ENCODE data around the gene CACNB3. TPM values are rescaled to one million over a fixed set of nuclear protein-coding genes. Genes with fewer than 3 reads are reported as not detected.
"Not testable (repeated sequence)": the region's sequence is repeated elsewhere in the genome, so short reads cannot be mapped to it uniquely, and the experiment has no call there.

The CACNB3 gene
- polyA plus RNA-seq, 4 donors, result 47.6 to 55.1 (median 50.7) TPM

DNA sequence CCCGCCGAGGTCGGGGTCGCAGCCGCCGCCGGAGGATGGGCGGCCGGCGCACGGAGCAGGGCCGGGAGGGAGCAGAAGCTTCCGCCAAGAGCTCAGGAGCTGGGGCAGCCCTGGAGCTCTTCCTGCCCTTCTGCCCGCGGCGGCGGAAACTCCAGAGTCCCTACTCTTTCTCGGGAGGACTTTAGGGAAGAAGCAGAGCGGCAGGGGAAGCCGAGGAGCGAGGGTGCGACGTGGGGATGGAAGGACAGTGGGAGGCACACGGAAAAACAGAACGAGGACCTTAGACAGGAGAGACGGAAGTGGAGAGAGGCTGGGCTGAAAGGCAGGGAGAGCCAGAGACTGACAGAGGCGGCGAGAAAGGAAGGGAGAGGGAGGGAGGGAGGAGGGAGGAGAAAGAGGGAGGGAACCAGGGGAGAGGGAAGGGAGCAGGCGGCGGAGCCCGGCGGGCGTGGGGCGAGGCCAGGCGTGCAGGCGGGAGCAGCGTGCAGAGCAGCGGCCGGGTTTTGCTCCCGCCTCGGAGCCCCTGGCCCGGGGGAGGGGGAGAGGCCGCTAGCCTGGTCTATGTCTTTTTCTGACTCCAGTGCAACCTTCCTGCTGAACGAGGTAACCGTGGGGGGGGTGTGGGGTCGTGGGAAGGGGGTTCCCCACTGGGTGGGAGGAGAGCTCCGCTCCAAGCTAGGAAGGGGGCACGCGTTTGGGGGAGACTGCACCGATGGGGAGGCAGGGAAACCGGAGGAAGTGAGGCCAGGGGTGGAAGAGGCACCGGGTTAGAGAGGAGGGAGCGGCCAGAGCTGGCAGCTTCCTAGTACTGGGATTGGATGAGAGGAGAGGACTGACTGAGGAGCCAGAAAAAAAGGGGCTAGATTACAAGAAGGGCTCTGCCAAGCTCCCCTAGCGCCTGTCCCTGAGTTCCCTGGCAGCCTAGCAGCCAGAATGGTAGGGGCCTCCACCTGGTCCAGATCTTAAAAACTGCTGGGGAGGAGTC, 2.9 kb upstream of the CACNB3 start:
- peak in 3 of 4 donors; percentile 75 to 80 (median 80) for DNase-seq (ENCODE audit: low read depth in 4 of 4, low spot score in 3 of 4)

DNA sequence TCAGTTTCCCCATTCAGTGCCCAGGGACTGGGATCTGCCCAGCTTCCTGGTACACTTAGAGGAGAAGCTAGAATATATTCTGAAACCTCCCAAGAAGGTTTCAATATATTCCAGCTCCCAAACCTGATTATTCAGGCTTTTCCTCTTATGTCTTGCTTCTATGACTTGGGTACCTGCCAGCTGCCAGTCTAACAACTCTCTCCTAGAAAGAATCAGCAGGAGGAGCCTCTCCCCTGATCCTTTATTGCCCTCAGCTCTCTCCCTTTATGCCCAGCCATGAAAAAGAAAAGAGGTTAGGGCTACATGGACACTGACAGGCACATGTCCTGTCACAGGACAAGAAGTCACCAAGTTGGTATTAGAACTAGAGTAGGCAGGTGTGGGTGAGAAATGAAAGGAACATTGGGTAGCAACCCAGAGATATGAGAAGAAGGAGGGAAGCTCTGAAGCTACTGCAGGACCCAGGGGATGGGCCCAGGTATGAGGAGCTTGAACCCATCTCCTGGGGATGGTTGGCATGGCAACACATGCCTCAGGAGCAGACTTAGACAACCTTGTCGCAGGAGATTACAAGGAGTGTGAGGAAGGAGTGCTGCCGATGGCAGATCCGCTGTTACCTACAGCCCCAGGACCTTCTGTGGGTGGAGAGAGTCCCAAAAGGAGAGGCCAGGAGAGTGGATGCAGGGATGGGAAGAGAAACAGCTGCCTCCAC, 2.0 kb upstream of the CACNB3 start:
- no peak for DNase-seq (ENCODE audit: low read depth in 4 of 4, low spot score in 3 of 4)

DNA sequence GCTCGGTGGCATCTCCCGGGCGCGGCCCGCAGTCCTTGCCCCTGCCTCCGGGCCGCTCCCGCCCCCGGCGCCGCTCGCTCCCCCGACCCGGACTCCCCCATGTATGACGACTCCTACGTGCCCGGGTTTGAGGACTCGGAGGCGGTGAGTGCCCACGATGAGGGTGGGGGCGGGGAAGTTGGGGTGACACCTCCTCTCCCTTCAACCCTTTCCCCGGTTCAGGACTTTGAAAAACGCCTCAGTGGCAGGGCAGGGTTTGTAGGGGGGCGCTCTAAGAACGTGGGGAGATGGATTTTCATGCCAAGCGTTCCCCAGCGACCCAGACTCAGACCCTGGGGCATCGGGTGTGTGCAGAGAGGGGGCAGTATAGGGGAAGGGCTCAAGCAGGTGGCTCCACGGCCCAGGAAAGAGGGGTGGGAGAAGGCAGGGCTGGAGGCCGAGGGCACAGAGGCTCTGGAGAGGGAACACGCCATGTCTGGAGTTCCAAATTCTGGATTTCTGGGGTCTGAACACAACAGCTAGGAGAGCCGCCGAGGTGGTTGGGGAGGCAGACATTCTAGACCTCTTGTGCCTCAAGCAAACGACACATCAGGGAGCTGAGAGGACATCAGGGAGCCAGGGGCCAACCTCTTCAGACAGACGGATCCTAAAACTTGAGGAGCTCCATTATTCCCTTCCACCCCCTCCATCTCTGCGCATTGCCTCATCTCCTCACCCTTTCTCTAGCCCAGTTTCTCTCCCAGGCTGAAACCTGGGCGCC, 715 bp downstream of the CACNB3 start:
- no peak for DNase-seq (ENCODE audit: low read depth in 4 of 4, low spot score in 3 of 4)

DNA sequence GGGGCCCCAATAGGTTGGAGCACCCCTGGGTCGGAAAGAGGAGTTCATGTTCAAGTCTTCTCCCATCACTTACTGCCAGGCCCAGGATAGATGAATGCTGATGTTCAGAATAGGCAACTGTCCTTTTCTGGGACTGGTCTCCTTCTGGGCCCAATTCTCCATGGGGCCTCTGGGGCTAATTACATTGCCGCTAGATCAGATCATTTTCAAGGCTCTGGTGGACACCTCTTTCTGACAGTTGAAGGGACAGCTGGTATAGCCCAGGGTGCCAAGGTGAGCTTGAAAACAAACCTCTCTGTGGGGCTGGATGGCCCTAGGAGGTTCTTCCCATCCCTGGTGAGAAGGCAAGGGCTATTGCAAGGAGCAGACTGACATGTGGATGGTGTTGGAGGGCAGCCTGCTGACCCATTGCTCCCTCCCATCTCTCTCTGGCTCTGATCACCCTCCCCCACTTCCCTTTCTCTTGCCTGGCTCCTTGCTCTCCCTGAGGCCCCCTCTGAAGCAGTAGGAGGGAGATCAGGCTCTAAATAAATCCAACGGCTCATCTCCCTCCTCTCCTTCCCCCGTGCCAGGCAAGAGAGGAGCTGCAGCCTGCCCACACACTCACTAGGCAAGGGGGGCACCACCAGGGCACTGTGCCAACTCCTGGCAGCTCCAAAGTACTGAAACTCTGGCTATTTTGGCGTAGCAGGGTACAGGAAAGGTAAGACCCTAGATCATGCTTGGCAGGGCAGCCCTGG, 1.9 kb downstream of the CACNB3 start:
- no peak for DNase-seq (ENCODE audit: low read depth in 4 of 4, low spot score in 3 of 4)

DNA sequence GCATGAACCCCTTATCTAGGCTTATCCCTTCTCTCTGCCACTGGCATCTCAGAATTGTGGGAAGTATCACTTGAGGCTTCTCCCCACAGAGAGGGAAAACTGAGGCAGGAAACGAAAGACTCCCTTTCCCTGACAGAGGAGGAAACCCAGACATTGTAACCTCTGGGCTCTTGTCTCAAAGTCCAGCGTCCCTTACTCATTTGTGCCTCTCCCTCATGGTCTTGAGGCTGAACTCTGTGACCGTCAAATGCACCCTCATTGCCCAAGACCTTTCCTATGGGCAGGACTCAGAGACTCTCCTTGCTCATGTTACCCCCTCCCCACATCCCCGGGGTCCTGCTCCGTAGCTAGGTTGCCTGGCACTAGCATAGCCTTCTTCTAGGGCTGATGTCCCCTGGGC, 3.8 kb downstream of the CACNB3 start:
- no peak for DNase-seq (ENCODE audit: low read depth in 4 of 4, low spot score in 3 of 4)

DNA sequence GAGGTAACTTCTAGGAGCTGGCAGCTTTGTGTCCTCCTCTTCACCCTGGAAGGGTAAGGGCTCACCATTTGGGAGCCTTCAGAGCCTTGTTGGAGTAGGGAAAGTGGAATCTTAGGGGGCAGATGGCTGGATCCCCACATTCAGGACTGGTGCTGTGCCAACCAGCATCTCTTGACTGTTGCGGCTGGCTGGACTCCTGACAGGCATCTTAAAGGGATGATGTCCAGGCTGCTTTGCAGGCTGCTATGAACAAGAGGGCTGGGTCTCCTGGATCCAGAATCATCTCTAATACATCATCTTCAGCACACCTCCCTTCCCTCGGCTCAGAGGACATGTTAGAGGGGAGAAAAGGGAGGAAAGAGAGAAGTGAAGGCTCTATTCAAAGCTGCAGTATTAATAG, 4.4 kb downstream of the CACNB3 start:
- DNase-seq (ENCODE audit: low read depth in 4 of 4, low spot score in 3 of 4), result no peak

DNA sequence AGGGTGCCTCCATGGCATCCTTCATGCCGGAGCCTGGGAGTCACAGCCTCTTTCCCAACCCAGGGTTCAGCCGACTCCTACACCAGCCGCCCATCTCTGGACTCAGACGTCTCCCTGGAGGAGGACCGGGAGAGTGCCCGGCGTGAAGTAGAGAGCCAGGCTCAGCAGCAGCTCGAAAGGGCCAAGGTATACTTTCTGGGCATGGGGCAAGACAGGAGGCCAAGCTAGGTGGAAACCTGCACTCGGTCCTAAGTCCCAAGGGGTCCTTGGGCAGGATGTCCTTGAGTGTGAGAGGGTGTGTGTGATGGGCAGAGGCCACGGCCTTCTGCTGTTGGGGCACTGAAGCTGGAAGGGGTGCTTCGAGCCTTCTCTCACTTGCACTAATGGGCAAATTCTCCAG, 5.0 kb downstream of the CACNB3 start:
- no peak for DNase-seq (ENCODE audit: low read depth in 4 of 4, low spot score in 3 of 4)

DNA sequence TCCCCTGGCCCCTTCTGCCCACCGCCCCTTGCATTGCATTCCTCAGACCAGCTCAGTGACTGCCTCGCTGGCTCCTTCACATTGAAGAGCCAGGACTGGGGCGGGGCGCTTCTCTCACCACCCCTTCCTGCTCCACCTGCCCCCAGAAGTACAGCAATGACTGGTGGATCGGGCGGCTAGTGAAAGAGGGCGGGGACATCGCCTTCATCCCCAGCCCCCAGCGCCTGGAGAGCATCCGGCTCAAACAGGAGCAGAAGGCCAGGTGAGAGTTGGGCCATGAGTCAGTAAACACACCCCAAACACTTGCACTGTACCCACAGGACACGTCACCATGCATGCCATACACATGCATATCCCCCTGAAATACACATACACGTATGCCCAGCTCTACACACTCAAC, 5.8 kb downstream of the CACNB3 start:
- no peak for DNase-seq (ENCODE audit: low read depth in 4 of 4, low spot score in 3 of 4)

DNA sequence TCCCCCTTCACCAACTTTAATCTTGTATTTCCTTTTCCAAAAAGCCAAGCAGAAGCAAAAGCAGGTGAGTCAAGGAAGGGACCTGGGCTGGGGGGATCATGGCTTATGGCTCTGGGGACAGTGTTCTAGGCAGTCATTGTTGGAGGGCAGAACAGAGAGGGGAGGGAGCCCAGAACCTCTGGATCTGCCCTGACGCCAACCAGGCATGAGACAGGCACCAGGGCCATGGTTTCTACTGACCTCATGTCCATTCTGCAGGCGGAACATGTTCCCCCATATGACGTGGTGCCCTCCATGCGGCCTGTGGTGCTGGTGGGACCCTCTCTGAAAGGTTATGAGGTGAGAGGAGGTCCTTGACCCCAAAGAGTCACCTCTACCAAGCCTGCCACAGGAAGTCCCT, 6.6 kb downstream of the CACNB3 start:
- no peak for DNase-seq (ENCODE audit: low read depth in 4 of 4, low spot score in 3 of 4)

DNA sequence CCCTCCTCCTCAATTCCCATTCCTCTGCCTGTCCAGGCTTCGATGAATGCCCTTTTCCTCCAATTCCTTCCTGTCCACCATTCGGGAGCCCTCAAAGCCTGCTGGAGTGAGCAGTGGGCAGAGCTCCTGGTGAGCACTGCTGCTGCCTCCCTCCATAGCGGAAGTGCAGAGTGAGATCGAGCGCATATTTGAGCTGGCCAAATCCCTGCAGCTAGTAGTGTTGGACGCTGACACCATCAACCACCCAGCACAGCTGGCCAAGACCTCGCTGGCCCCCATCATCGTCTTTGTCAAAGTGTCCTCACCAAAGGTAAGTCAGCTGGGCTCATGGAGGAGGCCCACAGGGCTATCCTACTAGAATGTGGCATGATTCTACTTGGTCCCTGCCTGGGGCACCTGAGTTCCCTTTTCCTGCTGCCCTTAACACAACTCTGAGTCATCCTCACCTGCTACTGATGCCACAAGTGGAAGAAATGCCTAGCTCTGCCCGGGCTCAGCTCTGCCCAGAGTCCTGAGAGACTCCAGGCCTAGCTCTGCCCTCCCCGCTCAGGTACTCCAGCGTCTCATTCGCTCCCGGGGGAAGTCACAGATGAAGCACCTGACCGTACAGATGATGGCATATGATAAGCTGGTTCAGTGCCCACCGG, 8.0 kb downstream of the CACNB3 start:
- DNase-seq (ENCODE audit: low read depth in 4 of 4, low spot score in 3 of 4), result no peak

DNA sequence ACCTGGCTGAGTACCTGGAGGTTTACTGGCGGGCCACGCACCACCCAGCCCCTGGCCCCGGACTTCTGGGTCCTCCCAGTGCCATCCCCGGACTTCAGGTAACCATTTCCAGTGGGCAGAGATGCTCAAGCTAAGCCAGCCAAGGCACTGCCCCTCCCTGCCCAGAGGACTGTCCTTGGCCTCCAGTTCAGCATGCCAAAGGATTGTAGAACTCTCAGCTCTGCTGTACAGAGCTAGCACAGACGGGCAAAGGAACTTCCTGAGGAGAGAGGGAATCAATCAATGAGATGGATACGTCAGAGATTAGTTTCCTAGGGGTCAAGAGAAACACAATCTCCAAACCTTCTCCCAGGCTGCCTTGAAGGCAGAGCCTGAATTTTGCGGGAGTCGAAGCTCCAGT, 8.7 kb downstream of the CACNB3 start:
- no peak for DNase-seq (ENCODE audit: low read depth in 4 of 4, low spot score in 3 of 4)

DNA sequence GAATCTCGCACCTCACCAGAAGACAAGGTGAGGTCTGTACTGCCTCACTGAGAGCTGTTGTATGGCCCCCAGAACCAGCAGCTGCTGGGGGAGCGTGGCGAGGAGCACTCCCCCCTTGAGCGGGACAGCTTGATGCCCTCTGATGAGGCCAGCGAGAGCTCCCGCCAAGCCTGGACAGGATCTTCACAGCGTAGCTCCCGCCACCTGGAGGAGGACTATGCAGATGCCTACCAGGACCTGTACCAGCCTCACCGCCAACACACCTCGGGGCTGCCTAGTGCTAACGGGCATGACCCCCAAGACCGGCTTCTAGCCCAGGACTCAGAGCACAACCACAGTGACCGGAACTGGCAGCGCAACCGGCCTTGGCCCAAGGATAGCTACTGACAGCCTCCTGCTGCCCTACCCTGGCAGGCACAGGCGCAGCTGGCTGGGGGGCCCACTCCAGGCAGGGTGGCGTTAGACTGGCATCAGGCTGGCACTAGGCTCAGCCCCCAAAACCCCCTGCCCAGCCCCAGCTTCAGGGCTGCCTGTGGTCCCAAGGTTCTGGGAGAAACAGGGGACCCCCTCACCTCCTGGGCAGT, 9.3 kb downstream of the CACNB3 start:
- no peak for DNase-seq (ENCODE audit: low read depth in 4 of 4, low spot score in 3 of 4)

DNA sequence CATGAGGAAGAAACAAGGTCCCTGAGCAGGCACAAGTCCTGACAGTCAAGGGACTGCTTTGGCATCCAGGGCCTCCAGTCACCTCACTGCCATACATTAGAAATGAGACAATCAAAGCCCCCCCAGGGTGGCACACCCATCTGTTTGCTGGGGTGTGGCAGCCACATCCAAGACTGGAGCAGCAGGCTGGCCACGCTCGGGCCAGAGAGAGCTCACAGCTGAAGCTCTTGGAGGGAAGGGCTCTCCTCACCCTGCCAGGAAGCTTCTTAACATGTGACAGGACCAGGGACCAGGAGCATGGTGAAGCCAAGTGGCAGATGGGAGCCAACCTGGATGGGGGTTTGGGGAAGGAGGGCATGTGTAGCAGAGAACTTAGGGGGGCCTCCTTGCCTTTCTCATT, 10.0 kb downstream of the CACNB3 start:
- no peak for DNase-seq (ENCODE audit: low read depth in 4 of 4, low spot score in 3 of 4)

DNA sequence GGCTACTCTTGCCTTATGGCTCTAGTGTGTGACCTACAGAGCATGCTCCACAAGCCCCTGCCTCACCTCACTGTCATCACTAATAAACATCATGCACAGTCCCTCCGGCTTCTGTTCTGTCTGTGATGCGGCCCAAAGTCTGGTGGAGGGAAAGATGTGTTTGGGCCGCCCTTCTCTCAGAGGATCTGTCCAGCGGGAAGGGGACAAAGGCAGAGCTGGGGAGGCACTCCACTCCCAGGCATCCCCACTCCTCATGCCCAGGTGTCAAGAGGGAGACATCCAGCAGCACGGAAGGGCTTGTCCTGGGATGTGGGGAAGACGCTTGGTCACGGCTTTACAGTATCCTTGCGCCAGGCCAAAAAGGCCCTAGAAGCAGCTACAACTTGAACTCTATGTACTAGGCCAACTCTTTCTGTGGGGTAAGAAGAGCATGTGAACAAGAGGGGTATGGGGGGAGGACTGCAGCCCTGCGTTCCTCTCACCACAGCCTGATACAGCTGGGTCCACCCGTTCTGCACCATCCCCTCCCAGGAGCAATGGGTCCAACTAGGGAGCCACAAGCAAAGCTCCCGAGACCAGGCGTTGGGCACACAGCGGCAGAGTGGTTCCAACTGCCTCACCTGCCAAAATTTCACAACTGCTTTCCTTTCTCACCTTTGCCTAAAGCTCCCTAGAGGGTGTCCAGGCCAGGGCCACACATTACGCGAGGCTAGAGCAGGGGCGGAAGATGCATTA, 10.7 kb downstream of the CACNB3 start:
- DNase-seq (ENCODE audit: low read depth in 4 of 4, low spot score in 3 of 4), result no peak

DNA sequence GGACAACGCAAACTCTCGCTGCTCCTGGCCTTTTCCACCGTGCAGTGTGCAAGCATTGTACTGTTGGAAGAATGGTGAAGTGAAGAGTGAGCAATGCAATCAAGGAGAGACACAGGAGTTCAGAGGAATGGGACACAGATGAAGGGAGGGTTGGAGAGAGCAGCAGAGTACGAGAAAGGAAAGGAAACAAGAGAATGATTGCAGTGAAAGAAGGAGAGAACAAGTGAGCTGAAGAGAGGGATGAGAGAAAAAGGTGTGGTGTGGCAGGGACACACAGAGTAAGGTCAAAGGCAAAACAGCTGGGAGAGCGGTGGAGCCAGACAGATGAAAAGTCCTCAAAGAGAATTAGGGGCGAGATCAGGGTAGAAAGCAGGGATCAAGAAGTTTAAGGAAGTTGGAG, 13.0 kb downstream of the CACNB3 start:
- no peak for DNase-seq (ENCODE audit: low read depth in 4 of 4, low spot score in 3 of 4)

DNA sequence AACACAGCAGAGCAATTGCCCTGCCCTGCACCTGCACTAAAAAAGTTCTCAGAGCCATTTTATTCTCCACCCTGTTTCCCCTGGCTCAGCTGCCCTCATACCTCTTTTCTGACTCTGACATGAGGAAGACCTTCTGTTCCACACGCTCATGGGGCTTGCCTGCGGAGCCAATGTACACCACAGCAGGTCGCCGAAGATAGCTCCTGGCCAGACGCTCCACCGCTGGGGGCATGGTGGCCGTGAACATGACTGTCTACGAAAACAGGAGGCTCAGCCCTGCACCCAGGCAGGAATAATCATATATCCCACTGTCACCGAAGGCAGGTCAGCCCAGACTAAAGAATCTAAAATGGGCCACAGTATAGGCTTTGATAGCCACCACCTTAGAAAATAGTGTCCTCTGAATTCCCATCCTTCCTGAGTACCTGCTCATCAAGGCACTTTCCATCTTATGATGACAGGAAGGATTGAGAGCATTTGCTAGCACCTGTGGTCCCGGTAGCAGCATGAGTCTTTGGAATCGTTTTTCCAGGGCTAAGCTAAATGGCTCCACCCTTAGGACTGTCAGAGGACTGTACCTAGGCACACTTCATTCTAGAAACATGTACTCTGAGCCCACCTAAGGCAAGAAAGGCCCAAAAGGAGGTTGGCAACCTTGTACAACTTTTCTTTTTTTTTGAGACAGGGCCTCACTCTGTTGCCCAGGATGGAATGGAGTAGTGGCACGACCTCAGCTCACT, 14.2 kb downstream of the CACNB3 start:
- DNase-seq (ENCODE audit: low read depth in 4 of 4, low spot score in 3 of 4), result no peak

DNA sequence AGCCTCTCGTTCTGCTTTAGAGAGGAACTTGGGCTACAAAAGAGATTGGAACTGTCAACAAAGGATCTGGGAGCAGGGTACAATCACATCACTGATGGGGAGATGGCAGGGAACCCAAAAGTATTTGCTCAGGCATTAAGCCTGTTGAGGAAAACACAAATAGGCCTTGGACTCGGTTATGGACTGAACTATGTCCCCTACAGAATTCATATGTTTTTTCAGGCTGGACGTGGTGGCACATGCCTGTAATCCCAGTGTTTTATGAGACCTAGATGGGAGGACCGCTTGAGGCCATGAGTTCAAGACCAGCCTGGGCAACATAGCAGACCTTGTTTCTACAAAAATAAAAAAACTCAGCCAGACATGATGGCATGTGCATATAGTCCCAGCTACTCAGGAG, 19.8 kb downstream of the CACNB3 start:
- no peak for DNase-seq (ENCODE audit: low read depth in 4 of 4, low spot score in 3 of 4)

DNA sequence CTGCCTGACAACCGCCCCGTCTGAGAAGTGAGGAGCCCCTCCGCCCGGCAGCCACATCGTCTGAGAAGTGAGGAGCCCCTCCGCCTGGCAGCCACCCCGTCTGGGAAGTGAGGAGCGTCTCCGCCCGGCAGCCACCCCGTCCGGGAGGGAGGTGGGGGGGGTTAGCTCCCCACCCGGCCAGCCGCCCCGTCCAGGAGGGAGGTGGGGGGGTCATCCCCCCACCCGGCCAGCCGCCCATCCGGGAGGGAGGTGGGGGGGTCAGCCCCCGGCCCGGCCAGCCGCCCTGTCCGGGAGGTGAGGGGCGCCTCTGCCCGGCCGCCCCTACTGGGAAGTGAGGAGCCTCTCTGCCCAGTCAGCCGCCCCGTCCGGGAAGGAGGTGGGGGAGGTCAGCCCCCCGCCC, 23.7 kb downstream of the CACNB3 start:
- DNase-seq (ENCODE audit: low read depth in 4 of 4, low spot score in 3 of 4), result not testable (repeated sequence)
